HG02943 (cell line): ENCODE results near the gene ARMH1.
A peak's percentile ranks its signal among the peaks of the same experiment; 100 is the strongest.
"Not testable (repeated sequence)": the region's sequence is repeated elsewhere in the genome, so short reads cannot be mapped to it uniquely, and the experiment has no call there.

Experiments used
- ATAC-seq: cut with Tn5 transposase; IDR thresholded peaks from one replicate; pipeline ENCODE4 v1.9.1; 2021; ENCODE audit warnings: mild to moderate bottlenecking, low read depth, moderate library complexity; ENCODE audit not compliant: unreplicated experiment

Gene ARMH1

DNA sequence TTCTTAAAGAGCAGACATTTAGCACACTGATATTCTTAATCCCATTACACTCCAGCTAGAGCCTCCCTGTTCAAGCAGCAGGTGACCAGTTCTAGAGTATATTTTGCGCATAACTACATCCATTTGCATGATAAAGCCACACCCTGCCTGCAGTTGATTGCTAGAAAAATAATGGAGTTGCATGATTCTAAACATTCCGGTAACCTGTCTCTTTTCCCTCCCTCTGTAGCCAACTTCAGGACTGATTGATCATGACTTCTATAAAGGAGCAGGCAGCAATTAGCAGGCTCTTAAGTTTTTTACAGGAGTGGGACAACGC, 14.9 kb downstream of the ARMH1 start:
- no peak for ATAC-seq

DNA sequence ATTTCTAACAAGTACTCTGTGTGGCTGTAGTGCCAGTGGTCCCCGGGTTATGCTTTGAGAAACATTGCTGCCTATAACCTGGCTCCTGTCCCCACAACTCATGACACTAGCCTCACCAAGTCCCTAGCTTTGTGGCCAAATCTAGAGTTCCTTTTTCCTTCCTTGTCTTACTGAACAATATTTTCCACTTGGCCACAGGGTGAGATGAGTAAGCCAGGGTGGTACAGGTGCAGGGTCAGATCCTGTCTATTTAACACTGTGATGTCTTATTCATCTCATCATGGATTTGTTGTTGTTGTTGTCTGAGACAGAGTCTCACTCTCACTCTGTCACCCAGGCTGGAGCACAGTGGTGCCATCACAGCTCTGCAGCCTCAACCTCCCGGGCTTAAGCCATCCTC, 18.6 kb downstream of the ARMH1 start:
- ATAC-seq: no peak

DNA sequence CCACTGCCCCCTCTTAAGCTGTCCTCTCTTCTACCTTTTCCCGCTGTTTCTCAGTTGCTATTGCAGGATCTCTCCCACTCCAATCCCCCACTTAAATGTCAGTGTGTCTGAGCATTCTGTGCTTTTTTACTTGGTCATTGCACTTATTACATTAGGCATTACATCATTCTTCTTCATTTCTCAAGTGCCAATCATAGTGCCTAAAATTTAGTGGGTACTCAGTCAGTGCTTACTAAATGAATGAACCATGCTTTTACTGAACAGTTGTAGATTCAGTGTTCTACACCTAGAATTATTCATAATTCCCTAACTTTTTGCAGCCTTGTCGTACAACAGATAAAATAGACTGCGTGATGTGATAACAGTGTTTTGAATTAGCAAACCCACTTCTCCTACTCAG, 19.4 kb downstream of the ARMH1 start:
- no peak for ATAC-seq

DNA sequence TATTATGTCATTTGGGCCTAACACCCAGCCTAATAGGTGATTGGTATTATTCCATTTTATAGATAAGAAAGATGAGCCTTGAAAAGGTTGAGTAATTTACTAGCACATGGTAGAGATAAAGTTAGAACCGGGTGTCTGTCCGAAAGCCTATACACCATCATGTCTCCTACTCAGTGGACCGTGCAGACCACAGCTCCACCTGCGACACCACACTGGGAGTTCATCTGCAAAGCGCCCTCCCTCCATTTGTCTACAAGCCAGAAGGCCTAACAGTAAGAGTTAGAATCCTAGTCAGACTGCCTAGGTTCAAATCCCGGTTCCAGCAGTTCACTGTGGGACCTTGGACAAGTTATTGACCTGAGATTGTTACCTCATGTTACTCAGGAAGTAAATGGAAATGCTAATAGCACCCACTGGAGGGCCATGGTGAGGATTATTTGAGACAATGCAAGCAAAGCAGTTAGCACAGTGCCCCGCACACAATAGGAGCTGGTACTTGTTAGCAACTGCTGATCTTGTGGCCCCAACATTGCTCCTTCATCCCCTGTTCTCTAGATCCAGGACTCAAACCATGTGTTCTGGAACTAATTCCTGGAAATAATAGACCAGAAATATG, 20.5 kb downstream of the ARMH1 start:
- peak; percentile 58 for ATAC-seq

DNA sequence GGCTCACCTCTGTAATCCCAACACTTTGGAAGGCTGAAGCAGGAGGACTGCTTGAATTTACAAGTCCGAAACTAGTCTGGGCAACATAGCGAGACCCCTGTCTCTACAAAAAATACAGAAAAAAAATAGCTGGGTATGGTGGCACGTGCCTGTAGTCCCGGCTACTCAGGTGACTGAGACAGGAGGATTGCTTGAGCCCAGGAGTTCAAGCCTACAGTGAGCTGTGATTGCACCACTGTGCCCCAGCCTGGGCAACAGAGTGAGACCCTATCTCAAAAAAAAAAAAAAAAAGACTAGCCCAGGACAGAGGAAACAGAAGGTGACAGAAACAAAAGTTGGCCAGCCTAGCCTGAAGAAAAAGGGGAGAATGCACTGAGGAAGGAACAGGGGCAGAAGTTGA, 21.2 kb downstream of the ARMH1 start:
- ATAC-seq: no peak

DNA sequence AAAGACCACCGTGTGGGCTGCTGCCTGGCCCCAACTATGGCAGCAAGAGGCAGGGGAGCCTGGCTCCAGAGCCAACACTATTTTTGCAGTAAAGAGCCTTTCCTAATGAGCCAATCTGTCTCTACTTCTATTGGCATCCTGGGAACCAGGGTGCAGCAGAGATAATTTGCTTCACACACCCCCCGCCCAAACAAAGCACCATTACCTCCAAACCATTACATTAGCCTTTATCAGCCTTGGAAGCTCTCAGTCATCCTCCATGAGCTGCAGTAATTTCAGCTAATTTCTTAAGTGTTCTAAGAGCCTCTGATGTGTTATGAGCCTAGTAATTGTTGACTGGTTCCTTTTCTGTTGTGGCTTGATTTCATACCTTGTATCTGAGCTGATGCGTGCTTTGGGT, 21.6 kb downstream of the ARMH1 start:
- no peak for ATAC-seq

DNA sequence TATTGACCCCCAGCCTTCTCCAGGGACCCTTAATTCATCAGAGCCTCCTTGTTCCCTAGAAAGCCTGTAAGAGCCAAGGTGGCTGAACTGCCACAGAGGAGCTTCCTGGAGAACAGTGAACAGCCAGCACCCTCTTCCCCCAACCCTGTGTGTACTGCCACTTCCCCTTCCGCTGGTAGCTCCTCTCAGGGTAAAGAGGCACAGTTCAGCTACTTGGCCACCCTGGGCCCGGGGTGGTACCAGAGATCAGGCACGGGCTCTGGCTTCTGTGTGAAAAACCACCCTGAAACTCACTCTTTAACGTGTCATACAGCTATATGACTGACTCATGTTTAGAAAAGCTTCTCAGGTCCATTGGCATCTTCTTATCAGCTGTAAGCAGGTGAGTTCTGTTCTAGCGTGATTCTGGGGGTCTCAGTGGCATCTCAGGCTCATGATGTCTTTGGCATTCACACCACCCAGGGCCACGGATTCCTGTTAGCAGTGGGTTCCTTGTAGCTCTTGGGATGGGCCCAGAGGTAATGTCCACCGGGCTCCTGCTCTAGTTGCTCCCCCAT, 22.4 kb downstream of the ARMH1 start:
- ATAC-seq: no peak

DNA sequence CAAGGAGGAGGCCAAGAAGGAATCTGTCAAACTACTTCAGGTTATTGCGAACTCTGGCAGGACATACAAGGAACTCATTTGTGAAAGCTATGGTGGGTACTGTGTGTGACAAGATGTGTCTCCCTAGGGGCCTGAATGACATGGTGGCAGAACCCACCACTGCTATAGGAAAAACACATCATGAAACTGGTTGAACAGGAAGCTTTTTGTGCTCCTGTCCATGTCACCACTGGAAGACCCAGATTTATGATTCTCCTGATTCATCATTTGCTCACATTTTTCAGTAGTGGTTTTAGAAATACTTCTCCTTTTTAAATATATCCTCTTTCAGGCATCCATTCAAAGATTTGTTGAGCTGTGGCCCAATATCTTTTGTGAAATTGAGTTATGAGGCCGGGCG, 23.6 kb downstream of the ARMH1 start:
- ATAC-seq: no peak

DNA sequence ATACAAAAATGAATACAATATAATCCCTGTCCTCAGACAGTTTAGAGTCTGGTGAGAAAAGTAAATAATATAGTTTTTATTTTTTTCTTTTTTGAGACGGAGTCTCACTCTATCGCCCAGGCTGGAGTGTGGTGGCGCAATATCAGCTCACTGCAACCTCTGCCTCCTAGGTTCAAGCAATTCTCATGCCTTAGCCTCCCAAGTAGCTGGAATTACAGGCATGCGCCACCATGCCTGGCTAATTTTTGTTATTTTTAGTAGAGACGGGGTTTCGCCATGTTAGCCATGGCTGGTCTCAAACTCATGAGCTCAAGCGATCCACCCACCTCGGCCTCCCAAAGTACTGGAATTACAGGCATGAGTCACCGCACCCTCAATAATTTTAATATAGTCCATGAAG, 24.9 kb downstream of the ARMH1 start:
- ATAC-seq: not testable (repeated sequence)

DNA sequence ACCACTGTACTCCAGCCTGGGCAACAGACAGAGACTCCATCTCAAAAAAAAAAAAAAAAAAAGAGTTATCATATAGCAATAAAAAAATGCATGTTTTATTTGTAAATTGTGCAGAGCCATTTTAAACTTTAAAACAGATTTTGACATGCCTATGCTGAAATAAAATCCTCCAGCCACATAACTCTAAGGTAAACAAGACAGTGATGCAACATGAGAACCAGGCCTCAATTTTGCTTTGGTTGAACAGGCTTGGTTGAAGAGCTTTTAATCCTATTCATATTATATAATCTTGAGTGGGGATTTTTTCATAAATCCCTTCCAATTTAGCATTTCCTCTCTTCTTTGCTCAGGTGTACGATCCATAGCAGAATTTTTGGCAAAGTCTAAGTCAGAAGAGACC, 26.1 kb downstream of the ARMH1 start:
- no peak for ATAC-seq

DNA sequence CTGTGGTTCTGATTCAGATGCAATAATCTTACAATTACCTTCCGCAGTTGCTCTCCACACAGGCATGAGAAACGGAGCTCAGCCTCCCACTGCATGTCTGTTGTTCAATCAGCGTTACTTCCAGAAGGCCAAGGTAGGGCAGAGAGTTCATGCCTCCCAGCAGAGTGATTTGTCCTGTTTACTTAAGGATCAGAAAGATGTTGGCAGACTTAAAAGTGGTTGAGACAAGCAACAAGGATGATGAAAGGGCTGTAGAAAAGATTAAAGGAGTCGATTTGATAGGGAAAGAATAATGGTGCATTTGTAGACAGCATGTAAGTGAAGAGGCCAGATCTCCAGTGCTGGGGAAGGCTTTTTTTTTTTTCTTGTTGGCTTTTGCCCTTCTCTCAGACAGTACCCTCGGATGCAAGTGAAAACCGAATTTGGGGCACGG, 26.6 kb downstream of the ARMH1 start:
- ATAC-seq: no peak

DNA sequence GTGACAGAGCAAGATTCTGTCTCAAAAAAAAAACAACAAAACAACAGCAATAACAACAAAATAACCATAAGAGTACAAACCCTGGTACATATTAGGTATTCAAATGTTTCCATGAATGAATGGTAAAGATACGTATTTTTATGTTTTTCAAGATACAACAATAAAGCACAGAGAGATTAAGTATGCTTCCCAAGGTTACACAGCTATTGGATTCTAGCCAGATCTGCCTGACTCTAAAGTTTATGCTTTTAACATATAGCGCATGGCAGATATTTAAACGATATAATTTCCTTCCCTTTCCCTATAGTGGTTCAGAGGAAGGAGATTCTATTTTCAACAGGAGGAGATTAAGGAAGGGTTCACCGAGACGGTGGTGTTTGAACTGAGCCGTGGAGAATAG, 31.0 kb downstream of the ARMH1 start:
- no peak for ATAC-seq

DNA sequence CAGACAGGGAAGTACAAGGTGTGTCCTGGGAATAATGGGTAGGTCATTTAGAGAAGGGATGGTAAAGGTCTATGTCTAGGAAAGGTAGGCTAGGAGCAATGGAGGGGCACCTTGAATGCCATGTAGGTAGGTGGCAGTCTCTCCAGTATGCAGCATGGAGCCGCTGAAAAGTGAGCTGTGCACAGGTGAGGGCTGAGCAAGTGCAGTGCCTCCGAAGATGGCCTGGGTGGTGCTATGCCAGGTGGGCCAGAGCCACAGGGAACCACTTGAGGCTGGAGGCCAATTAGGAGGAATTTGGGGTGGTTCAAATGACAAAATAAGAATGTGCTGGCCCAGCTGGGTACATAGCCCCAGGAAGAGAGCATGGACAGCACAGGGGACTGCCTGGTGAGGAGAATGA, 31.4 kb downstream of the ARMH1 start:
- ATAC-seq: no peak

DNA sequence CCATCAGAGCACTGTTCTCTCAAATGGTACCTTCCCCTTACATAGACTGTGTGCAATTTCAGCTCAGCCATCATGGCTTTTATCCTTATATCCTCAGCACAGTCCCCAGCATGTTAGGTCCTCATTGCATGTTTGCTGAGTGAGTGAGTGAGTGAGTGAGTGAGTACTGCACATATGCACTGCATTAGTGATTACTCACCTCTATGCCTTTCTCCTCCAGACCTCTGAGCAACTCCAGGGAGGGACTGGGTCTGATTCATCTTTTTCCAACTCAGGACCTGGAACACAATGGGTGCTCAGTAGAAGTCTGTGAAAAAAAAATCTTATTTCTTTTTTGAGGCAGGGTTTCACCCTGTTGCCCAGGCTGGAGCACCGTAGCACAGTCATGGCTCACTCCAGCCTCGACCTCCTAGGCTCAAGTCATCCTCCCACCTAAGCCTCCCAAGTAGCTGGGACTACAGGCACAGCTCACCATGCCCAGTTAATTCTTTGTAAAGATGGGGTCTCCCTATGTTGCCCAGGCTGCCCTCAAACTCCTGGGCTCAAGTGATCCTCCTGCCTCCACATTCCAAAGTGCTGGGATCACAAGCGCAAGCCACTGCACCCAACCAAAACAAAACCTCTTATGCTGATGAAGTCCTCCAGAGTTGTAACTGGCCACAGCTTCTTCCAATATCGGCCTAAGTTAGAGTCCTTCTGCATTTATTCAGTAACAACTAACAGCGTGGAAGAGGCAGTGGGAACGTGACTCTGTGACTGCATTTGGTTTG, 32.8 kb downstream of the ARMH1 start:
- no peak for ATAC-seq

DNA sequence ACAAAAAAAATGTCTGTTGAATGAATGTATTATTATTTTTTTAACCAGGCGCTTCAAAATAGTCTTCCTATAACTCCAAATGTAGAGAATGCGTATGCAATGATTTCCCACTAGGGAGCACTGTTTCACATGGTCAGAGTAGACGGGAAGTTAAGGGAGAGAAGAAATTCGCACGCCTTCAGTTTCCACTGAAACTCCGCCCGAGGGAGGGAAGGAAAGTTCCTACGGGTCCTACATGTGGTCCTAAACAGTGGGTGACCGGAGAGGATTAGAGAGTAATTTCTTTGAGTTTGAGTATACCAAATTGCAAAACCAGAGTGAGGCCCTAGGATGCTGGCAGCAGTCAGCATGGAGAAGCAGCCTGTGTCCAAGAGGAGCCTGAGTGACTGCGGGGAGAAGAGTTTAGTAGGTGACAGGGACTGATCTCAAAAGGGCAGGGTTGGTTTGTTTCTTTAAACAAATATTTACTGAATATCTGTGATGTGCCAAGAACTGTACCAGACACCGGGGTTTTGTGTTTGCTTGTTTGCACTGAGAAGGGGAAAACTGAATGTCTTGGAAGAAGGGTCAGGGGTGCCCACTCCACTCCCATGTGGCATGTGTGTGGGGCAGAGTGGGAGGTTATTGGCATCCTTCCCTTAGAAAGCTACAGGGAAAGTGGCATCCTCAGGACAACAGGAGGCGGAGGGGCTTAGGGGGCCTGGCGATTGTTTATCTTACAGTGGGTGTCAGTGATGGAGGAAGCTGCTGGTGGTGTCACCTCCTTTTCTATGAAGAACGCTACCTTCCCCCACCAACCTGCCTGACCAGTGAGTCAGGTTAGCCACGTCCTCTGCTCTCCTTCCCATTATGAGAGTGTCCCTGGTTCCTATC, 33.7 kb downstream of the ARMH1 start:
- no peak for ATAC-seq

DNA sequence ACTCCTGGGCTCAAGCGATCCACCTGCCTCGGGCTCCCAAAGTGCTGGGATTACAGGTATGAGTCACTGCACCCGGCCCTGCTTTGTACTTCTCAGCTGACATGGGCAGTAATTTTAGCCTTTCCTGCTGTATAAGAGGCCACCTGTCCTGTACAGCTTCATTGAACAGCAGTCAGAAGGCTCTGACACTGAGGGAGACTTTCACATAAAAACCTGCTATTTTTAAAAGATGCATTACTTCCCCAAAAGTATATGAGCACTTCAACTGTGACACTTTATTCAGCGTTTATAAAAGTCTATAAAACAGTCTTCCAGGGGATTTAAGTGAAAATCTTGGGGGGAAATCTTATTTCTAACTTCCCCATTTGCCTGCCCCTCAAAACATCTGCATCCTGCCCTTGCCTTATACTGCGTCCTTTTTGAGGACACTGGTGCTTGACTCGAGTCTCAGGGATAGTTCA, 38.8 kb downstream of the ARMH1 start:
- ATAC-seq: no peak

DNA sequence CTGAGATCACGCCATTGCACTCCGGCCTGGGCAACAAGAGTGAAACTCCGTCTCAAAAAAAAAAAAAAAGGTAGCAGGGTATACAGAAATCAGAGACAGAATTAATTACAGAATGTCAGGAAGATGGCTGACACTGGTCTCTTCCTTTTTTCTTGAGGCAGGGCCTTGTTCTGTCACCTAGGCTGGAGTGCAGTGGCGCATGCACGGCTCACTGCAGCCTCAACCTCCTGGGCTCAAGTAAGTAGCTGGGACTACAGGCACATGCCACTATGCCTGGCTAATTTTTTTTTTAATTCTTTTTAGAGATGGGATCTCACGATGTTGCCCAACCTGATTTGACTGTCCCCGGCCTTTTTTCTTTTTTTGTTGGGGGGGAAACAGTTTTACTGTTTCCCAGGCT, 40.0 kb downstream of the ARMH1 start:
- ATAC-seq: no peak

DNA sequence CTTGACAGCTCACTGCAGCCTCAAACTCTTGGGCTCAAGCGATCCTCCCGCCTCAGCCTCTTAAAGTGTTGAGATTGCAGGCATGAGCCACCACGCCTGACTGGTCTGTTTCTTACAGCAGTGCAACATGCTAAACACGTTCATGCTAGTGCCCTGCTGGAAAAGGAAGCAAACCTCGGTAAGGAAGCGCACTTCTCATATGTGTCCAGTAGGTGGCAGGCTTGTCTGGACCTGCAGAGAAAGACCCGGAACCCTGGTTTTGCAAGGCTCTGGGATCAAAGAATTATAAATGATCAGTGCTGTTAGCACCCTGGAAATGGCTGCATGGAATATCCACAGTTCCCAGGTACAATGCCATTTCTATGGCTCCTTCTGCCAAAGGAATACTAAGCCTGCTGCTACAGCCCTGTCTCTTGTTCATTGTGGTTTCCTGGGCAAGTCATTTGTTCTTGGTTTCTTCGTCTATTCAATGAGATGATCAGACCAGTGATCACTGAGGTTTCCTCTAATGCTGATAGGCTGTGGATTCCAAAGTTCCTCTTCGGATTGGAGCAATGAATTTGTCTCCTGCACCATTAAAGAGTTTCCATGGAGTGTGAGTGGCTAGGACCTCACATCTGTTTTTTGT, 40.5 kb downstream of the ARMH1 start:
- no peak for ATAC-seq

DNA sequence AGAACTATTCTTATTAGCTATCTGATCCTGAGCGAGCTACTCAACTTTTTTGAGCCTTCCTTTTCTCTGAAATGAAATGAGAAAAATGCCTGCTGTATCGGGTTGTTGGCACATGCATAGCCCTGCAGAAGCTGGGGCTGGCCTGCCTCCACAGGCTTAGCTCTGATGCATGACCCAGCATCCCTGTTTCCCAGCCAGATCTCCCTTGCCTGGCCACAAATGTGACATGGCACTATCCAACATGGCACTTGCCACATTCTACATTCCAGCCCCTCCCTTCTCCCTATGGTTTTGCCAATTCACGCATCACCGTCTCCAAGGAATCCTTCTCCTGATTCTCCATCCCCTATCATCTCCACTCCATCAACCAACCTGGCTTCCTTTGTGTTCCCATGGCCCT, 42.6 kb downstream of the ARMH1 start:
- no peak for ATAC-seq

DNA sequence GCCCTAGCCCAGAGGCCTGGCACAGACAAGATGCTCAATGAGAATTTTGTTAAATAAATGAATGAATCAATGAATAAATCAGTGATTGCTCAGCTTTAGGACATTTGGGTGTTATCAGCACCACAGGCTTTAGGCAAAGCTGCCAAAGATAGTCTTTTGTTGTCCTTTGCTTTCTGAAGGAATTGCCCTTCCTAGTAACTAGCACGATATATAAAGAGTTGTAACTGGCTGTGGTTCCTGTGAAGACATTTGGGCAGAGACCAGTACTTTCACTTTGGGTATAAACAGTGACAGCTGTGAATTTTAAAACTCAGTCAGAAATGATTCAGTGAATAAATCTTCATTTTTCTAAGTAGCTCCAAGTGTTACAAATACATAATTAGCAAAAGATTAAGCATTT, 43.1 kb downstream of the ARMH1 start:
- ATAC-seq: no peak

DNA sequence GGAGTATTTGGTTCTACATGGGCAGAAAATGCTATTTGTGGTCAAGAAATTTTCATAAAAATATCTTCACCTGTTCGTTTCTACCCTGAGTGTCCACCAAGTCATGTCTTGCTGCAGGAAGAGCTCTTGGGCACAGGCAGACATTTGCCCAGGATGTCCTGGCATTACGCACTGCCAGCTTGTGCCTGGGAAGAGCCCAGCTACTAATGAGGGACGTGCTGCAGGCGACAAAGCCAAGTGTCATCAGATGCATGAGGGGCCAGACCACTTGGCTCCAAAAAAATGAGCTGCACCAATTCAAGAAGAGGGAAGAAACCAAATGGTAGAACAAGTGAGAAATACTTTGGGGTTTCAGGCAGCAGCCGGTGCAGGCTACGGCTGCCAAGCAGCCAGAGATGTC, 43.6 kb downstream of the ARMH1 start:
- ATAC-seq: no peak
